ENCODE results near the gene WFIKKN1. TPM values are rescaled to one million over a fixed set of nuclear protein-coding genes. Genes with fewer than 3 reads are reported as not detected.

Gene WFIKKN1
- total and polyA plus RNA-seq, 2 of the 13 experiments (the other 11 are each of a cell fraction or from before 2014, with no cell fraction given) = 1.7 to 4.9 TPM

GRCh38 chr16:645852-646678 is 15.3 kb downstream of the WFIKKN1 start (continued):
- no peak for TF ChIP-seq ZBTB39 (CRISPR knock-in tag; IDR thresholded peaks at IDR 0.05)
- TF ChIP-seq ZNF121 (CRISPR knock-in tag; IDR thresholded peaks at IDR 0.05) = no peak
- TF ChIP-seq ZNF510 (CRISPR knock-in tag; IDR thresholded peaks at IDR 0.05; ENCODE audit: low read depth) = no peak
- TF ChIP-seq MBD4 (IDR thresholded peaks at IDR 0.05; ENCODE audit: borderline replicate concordance, low read length) = no peak
- TF ChIP-seq CCAR2 (optimal IDR thresholded peaks at IDR 0.05; ENCODE audit: low read depth, low read length) = no peak
- TF ChIP-seq RAD21 (CRISPR knock-in tag; IDR thresholded peaks at IDR 0.05) = no peak
- TF ChIP-seq NCOA5 (CRISPR knock-in tag; IDR thresholded peaks at IDR 0.05) = no peak
- no peak for TF ChIP-seq TAF1 (CRISPR knock-in tag; IDR thresholded peaks at IDR 0.05)
- no peak for TF ChIP-seq ZNF407 (CRISPR knock-in tag; IDR thresholded peaks at IDR 0.05; ENCODE audit: not compliant biosample characterization)
